HG03558 (cell line): Measurements from ENCODE around the gene PARK7.
"Not testable (repeated sequence)": the region's sequence is repeated elsewhere in the genome, so short reads cannot be mapped to it uniquely, and the experiment has no call there.

ENCODE experiments used
- ATAC-seq: cut with Tn5 transposase; IDR thresholded peaks from one replicate; pipeline ENCODE4 v1.9.1; 2021; ENCODE audit warnings: moderate number of reproducible peaks; ENCODE audit not compliant: unreplicated experiment; ENCODE audit errors: extremely low read depth

Gene PARK7

GRCh38 chr1:7942214-7942921, 19.1 kb upstream of the PARK7 start:
- ATAC-seq = no peak

- no peak for ATAC-seq
Measured at GRCh38 chr1:7943251-7943650, 18.3 kb upstream of the PARK7 start.

- ATAC-seq = no peak
Measured at GRCh38 chr1:7948960-7949359, 12.6 kb upstream of the PARK7 start.

GRCh38 chr1:7952791-7953190, 8.7 kb upstream of the PARK7 start:
- ATAC-seq = not testable (repeated sequence)

GRCh38 chr1:7953850-7954609, 7.5 kb upstream of the PARK7 start:
- peak; percentile 80 for ATAC-seq

GRCh38 chr1:7954683-7955082, 6.8 kb upstream of the PARK7 start:
- no peak for ATAC-seq

GRCh38 chr1:7956218-7957032, 5.1 kb upstream of the PARK7 start:
- no peak for ATAC-seq

GRCh38 chr1:7960165-7960564, 1.3 kb upstream of the PARK7 start:
- ATAC-seq = no peak

GRCh38 chr1:7960867-7961215, 670 bp upstream of the PARK7 start:
- no peak for ATAC-seq

- ATAC-seq = no peak
Measured at GRCh38 chr1:7962014-7962335, 464 bp downstream of the PARK7 start.

- no peak for ATAC-seq
Measured at GRCh38 chr1:7962636-7963377, 1.3 kb downstream of the PARK7 start.

- not testable (repeated sequence) for ATAC-seq
Measured at GRCh38 chr1:7963378-7963730, 1.8 kb downstream of the PARK7 start.

- ATAC-seq = not testable (repeated sequence)
Measured at GRCh38 chr1:7963841-7964240, 2.3 kb downstream of the PARK7 start.

GRCh38 chr1:7964476-7964875, 3.0 kb downstream of the PARK7 start:
- no peak for ATAC-seq

GRCh38 chr1:7967196-7967595, 5.7 kb downstream of the PARK7 start:
- ATAC-seq = no peak

GRCh38 chr1:7967651-7968050, 6.1 kb downstream of the PARK7 start:
- ATAC-seq = no peak

GRCh38 chr1:7970246-7970645, 8.7 kb downstream of the PARK7 start:
- ATAC-seq = no peak

- ATAC-seq = no peak
Measured at GRCh38 chr1:7971024-7971423, 9.5 kb downstream of the PARK7 start.

GRCh38 chr1:7972285-7972684, 10.8 kb downstream of the PARK7 start:
- no peak for ATAC-seq

- ATAC-seq = no peak
Measured at GRCh38 chr1:7973086-7973485, 11.6 kb downstream of the PARK7 start.
